ENCODE measurements around the gene MBNL2. TPM values are rescaled to one million over a fixed set of nuclear protein-coding genes. Genes with fewer than 3 reads are reported as not detected.
A peak's percentile ranks its signal among the peaks of the same experiment; 100 is the strongest.

The MBNL2 gene
- total RNA-seq, 1 donor from 2014 or later = 78.3 TPM

DNA sequence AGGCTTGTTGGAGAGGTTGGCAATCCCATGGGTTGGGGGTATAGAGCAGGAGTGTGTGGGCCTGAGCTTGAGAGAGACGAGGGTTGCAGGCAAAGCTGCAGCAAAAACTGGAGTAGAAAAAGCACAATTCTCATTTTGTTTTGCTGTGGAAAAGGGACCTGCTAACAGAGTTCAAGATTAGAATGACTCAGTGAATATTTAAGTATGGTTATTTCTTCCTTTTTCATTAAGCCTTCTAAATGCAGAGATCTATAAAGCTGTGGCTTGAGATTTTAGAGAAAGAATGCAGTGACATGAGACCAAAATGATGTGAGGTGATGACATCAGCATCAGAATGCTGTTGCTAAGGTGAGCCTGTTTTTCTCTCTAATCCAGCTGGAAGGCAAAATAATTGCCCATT is 10.8 kb upstream of the MBNL2 start:
- no peak for DNase-seq

DNA sequence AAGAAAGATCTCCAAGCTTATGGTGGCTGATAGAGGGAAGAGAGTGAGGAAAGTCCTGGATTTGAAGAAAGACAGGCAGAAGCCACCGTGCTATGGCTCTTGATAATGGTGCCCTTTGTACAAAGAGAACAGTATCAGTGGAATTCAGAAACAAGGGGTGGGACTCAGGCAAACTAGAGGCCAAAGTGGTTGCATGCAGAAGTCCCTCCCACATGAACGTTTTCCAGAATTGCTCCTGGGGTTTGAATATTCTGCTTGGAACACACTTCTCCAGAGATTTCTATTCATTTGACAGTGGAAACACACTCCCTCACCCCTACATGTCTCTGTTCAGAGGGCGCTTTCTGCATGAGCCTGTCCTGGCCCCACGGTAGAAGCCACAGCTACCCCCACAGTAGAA is 10.1 kb upstream of the MBNL2 start:
- no peak for DNase-seq

DNA sequence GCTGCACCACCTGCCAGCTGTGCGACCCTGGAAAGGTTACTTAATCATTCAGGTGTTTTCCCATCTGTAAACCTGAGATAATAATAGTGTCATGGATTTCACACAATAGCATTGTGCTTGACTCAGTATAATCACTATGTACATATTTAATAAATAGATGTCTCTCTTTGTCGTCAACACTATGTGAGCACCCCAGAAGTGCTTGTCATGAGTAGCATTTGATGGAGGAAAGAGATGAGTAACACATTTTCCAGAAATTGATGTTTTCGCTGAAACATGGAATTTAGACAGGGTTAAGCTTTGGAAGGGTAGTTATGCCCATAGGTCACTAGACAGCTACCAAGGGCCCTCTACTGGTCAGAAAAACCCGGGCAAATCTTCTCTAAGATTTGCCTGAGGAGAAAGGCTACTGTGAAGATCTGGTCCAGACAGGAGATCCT is 9.5 kb upstream of the MBNL2 start:
- peak; percentile 66 for DNase-seq

DNA sequence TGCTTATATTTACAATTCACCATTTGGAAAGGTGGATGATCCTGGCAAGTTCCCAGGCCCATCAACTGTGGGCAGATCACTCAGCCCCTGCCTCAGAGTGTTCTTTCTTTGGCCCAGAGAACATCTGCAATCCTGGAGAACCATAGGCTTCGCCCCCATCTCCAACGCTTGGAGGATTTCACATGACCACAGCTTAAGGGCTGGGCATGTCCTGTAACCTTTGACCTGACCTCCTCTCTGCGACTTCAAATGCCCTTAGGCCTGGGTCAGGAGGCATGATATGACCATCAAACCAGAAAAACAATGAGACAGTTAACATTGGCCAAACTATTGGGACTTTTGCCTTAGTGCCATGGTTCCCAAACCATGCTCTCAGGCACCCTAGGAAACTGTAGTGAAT is 7.2 kb upstream of the MBNL2 start:
- no peak for DNase-seq

DNA sequence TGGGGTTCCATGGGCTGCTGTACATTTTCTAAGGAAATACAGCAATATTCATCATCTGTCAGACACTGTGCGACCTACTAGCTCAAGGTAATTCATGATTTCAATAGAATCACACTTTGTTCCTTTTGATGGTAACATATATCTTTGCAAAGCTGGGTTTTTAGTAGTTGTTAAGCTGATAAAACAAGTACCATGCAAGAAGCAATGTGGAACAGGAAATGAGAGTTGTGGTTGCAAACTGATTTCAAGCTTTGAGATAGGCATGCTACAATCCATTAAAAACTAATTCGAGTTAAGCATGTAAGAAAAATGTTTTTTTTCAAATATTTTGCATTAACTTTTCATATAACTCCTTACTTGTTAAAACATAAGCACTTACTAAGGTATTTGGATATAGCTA is 6.8 kb upstream of the MBNL2 start:
- DNase-seq = no peak

DNA sequence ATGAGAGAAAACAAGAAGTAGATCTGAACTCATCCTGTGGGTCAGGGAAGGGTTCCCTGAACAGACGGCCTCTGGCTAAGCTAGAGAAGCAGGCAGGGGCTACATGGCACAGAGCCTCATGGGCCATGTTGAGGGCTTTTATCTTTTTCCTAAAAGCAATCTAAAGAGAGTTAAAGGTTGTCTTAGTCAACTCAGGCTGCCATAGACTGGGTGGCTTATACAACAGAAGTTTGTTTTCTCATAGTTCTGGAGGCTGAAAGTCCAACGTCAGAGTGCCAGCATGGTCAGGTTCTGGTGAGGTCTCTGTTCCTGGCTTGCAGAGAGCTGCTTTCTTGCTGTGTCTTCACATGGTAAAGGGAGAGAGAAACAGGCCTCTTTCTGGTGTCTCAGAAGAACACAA is 2.9 kb upstream of the MBNL2 start:
- no peak for DNase-seq

- DNase-seq = no peak
These were observed 1.8 kb upstream of the MBNL2 start for GRCh38 chr13:97220151-97220900.

GRCh38 chr13:97221046-97221445 is 1.1 kb upstream of the MBNL2 start:
- no peak for DNase-seq

DNA sequence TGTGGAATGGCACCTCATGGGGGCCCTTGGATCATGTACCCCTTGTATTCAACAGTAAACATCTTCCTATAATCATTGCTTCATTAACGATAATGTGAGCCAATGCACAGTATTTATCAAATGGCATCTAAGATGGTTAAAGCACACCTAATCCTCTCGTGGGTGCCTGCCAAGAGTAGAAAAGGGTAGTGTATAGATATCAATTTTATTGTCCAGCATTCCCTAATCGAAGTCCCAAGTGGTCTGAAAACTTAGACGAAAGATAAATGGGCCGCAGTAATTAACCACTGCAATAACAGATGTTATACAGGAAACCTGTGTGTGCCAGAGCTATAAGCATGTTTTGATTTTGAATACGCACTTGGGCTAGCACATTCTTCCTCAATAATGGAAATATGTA is 667 bp upstream of the MBNL2 start:
- DNase-seq = peak; percentile 38

DNA sequence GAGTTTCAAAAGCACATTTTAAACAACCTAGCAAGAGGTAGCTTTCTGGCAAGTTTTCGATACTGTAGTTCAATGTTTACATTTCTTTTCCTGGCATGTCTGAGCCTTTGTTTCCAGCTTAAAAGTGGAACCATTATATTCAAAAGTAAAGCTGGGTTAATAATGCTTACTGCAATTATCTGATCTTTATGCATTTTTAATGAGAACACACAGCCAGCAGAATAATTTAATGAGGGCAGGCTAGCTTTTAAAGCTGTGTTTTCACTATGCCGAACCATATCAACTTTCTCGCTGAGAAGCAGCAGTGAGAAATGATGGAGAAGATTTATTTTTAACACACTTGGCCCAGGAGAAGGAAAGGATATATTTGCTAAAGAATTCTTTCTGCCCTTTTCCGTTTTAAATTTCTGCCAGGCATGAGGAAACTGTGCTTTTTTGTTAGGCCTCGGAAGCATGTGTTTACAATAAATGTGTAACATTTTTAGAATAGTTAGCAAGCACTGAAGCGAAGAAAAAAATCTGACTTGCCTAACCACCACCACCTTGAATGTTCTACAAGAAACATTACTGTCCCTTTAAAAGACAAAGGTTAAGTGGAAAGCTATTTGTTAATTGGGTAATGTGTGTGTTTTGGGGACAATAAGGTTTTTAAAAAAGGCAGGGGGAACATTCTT is 1.0 kb downstream of the MBNL2 start:
- no peak for DNase-seq

- peak; percentile 91 for DNase-seq
These were observed 1.8 kb downstream of the MBNL2 start for GRCh38 chr13:97223711-97224541.

- DNase-seq = peak; percentile 79
These were observed 2.6 kb downstream of the MBNL2 start for GRCh38 chr13:97224544-97225300.

DNA sequence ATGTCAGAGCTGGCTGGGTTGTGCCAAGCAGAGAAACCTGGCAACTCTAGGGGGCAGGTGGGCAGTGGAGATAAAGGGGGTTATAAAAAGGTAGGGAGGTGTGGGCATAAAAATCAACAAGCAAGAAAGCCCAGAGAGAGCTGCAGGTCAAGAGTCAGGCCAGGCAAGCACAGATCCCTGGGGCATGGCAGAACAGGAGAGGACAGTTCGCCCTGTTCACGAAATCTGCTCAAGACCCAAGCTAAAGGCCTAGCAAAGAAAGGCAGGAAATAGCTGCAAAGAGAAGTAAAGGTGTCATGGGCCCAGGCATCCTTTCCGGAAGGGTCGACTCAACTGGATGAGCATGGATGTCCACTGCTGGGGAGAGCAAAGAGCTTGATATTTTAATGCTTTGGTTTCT is 3.4 kb downstream of the MBNL2 start:
- peak; percentile 50 for DNase-seq

DNA sequence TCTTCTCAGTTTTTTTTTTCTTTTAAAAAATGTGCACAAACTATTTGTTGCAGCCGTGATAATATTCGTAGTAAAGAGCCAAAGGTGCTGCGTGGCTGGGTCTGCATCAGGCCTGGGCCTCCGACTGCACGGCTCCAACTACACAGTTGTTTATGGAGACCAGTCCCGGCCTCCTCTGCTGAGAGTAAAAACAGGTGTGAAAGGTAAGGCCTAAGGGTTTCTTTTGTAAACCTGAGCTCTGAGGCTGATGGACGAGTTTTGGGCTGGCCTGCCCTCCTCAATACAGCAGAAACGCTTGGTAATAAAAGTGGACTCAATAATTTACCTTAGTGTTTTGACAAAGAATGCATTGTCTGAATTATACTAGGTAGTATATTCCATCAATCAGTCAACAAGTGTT is 3.9 kb downstream of the MBNL2 start:
- DNase-seq = no peak

GRCh38 chr13:97226788-97227627 is 4.9 kb downstream of the MBNL2 start:
- DNase-seq = peak; percentile 74

GRCh38 chr13:97228850-97229521 is 6.9 kb downstream of the MBNL2 start:
- peak; percentile 47 for DNase-seq

DNA sequence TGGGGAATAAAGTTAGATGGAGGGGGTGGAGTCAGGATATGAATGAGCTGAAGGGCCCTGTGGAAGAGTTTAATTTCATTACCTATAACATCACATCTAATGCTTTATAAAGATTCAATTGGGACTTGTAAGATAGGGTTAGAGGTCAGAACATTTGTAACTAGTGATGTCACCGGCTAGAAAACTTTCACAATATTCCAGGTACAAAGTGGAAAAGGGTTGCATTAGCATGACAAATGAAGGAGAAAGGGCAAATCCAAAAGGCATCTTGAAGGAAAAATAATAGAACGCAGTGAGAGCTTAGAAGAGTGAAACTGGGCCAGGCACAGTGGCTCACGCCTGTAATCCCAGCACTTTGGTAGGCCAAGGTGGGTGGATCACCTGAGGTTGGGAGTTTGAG is 7.6 kb downstream of the MBNL2 start:
- DNase-seq = no peak

DNA sequence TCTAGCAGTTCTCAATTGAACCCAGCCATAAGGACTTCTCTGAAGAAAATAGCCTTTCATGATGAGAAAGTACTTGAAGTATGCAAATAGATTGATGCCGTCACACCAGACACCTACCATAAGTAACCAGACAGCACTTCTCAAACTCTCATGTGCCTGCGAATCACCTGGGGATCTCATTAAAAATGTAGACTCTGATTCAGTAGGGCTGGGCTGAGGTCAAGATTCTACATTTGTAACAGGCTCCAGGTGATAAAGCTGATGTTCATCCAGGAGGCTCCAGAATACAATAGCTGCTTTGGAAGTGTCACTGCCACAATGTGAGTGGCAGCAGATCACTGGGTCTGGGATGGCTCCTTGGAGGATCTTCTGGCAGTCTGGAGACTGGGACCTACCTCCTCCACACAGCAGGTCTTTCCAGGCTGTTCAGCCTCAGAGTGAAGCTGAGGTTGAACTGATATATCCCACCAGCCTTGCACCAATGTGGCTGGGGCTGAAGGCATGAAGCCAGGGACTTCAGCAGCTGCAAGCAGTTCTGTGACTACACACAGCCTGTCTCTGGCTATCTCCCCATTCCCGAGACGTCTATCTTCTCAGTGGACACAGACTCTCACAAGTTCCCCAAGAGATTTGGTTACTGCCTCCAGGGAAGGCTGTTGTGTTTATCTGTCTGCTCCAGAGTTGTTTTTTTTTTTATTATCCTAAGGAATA is 9.1 kb downstream of the MBNL2 start:
- DNase-seq = no peak

DNA sequence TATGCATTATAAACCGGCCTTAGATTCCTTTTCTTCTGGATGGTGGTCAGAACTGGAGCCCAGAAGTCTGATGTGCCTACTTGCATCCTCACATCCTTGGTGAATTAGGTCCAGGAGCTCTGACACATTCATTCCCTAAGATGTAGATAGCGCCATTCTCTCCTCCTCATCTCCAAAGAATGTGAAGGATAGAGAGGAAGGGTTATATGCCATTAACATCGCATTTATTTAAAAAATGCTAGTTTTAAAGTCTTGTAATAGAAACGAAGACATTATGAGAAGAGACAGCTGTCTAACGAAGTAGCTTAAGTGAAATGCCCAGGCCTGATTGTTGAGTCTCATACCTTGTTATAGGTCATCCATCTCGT is 9.7 kb downstream of the MBNL2 start:
- DNase-seq = no peak

DNA sequence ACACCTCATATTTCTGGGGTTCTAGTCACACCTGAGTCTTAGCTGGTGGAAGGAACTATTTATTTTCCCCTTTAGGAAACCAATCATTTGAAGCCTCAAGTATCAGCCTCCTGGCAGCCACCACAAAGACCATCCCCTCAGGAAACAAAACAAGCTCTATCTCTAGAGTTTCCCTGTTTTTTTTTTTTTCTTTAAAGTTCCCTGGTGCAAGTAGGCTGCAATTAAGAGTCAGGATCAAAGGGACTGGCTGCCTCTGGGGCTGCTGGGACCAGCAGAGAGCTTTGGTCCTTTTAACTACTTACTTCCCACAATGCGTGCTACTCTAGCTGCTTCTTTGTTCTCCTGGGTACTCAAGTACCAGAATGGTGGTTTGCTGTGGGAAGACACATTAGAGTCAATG is 11.4 kb downstream of the MBNL2 start:
- DNase-seq = no peak

- no peak for DNase-seq
These were observed 12.1 kb downstream of the MBNL2 start for GRCh38 chr13:97234236-97234635.

All from dermis blood vessel endothelial cell (primary cell).